Heart left ventricle (tissue), 13 donors: ENCODE measurements around the gene SEC22A.

Source experiments
- CTCF ChIP-seq, 12 donors: fragments of 200-600 bp; sonication (generic) in 4 of 12; IDR thresholded peaks; one replicate each; pipeline versions ENCODE4 v1.5.0 to v1.8.0; 2018 to 2022; ENCODE audit warnings: antibody characterized with exemption in 12 of 12, mild to moderate bottlenecking in 5 of 12
- POLR2A ChIP-seq, 2 donors: fragments of 450-650 bp; IDR thresholded peaks; one replicate each; pipeline ENCODE4 v1.6.1; 2017; ENCODE audit warnings: antibody characterized with exemption in 2 of 2, mild to moderate bottlenecking in 2 of 2, moderate library complexity in 2 of 2
- donor health status: ischemic (EF 13 %, LVEDD 7.1; RV severe dilation, severe dysfunction).
- donor health status: DM: no; HTN: yes; CAD: no.
- donor health status: DM: no; HTN: no; CAD: no.
- donor health status: ischemic (EF 25% LVEDD 6.9; RV normal size, moderate dysfunction).
- donor health status: ischemic (EF 25% LVEDD 5.7; RV mildly dilated, moderate dysfunction).
- donor health status: ischemic (EF 35%, LVEDD 5.7; RV mildly dilated, moderate dysfunction).
- donor health status: nonischemic (EF 11% LVEDD 7.7; RV severe dilation, severe dysfunction).
- donor health status: DM: yes; HTN: yes; CAD: no.
- donor health status: PGD.
- donor health status: ischemic (EF 29% LVEDD 5.4; RV normal size, mild dysfunction).
- donor health status: nonischemic (EF 23%, LVEDD 6.1; RV moderate dilation, normal function).

GRCh38 chr3:123307064-123307463, 105.3 kb downstream of the SEC22A start:
- TF ChIP-seq POLR2A (IDR thresholded peaks at IDR 0.05) (no peak), CTCF (IDR thresholded peaks at IDR 0.05) (no peak)
